ENCODE measurements around the gene HDHD2.

HDHD2 gene

DNA sequence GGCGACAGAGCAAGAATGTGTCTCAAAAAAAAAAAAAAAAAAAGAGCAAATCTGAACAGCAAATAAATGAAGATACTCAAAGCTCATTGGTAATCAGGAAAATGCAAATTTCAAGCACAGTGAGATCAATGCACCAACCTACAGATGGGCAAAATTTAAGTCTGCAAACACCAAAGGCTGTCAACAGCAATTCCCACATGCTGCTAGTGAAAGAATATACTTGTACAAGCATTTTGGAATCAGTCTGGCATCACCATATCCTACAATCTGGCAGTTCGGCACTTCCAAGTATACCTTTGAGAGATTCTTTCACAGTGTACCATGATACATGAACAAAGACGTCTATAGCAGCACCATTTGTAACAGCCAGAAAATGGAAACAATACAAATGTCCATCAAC lies 4.1 kb downstream of the HDHD2 start:
- H3K4me3 ChIP-seq (ENCODE audit: low read depth, low read length): no peak overlapping the region
- TF ChIP-seq, protein P1, sequence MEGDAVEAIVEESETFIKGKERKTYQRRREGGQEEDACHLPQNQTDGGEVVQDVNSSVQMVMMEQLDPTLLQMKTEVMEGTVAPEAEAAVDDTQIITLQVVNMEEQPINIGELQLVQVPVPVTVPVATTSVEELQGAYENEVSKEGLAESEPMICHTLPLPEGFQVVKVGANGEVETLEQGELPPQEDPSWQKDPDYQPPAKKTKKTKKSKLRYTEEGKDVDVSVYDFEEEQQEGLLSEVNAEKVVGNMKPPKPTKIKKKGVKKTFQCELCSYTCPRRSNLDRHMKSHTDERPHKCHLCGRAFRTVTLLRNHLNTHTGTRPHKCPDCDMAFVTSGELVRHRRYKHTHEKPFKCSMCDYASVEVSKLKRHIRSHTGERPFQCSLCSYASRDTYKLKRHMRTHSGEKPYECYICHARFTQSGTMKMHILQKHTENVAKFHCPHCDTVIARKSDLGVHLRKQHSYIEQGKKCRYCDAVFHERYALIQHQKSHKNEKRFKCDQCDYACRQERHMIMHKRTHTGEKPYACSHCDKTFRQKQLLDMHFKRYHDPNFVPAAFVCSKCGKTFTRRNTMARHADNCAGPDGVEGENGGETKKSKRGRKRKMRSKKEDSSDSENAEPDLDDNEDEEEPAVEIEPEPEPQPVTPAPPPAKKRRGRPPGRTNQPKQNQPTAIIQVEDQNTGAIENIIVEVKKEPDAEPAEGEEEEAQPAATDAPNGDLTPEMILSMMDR (IDR thresholded peaks at IDR 0.05; ENCODE audit: borderline replicate concordance, insufficient read depth, low read depth, low read length): no peak

DNA sequence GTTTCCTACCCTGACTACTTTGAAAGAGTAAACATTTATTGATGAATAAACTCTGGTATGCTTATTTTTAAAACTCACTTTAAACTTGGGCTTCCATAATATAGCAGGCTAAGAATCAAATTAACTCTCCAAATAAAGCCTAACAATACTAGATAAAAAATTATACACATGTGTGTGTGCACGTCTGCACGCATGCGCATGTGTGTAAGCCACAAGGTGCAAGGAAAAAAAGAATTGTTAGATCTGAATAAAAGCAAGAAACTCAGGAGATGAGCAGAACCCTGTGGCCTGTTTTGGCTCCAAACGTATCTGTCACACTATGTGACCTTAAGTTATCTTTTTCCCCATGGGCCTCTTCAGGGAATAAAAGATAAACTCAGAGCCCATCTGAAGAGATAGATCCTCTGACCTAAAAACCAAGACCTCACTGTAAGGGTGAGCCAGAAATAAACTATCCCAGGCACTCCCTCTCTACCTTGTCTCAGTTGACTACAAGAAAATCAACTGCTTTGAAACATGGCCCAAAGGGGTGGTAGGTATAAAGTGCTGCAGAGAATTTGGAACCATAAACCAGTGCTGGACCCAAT lies 6.3 kb downstream of the HDHD2 start:
- TF ChIP-seq, protein P1 (IDR thresholded peaks at IDR 0.05; ENCODE audit: borderline replicate concordance, insufficient read depth, low read depth, low read length): no peak
- H3K4me3 ChIP-seq (ENCODE audit: low read depth, low read length): no peak overlapping the region

DNA sequence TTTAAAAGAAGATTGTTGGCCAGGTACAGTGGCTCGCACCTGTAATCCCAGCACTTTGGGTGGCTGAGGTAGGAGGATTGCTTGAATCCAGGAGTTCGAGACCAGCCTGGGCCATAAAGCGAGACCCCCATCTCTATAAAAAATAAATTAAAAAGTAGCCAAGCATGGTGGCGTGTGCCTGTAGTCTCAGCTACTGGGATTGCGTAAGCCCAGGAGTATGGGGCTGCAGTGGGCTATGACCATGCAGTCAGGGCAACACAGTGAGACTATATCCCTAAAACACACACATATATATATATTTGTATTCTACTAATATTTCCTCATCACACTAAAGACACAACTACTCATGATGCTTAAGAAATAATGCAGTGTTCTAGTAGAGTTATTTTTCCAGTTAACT lies 7.1 kb downstream of the HDHD2 start:
- TF ChIP-seq, protein P1 (IDR thresholded peaks at IDR 0.05; ENCODE audit: borderline replicate concordance, insufficient read depth, low read depth, low read length): no peak
- H3K4me3 ChIP-seq (ENCODE audit: low read depth, low read length): no peak overlapping the region

- TF ChIP-seq, protein P1 (IDR thresholded peaks at IDR 0.05; ENCODE audit: borderline replicate concordance, insufficient read depth, low read depth, low read length): no peak
- no peak overlapping the region for H3K4me3 ChIP-seq (ENCODE audit: low read depth, low read length)
These were observed 9.0 kb downstream of the HDHD2 start for GRCh38 chr18:47141289-47141688.

GRCh38 chr18:47121146-47121545 lies 29.2 kb downstream of the HDHD2 start:
- H3K4me3 ChIP-seq (ENCODE audit: low read depth, low read length): no peak overlapping the region
- TF ChIP-seq, protein P1 (IDR thresholded peaks at IDR 0.05; ENCODE audit: borderline replicate concordance, insufficient read depth, low read depth, low read length): no peak

DNA sequence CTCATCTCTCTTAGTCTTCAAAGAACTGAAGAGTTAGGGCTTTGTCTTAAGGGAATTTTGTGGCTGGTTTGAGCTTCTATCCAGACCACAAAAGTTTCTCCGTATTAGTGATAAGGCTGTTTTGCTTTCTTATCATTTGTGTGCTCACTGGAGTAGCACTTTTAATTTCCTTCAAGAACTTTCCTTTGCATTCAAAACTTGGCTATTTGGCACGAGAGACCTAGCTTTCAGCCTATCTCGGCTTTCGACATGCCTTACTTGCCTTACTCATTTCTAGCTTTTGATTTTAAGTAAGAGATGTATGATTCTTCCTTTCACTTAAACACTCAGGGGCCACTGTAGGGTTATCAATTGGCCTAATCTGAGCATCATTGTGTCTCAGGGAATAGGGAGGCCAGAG lies 29.9 kb downstream of the HDHD2 start:
- no peak overlapping the region for H3K4me3 ChIP-seq (ENCODE audit: low read depth, low read length)
- TF ChIP-seq, protein P1 (IDR thresholded peaks at IDR 0.05; ENCODE audit: borderline replicate concordance, insufficient read depth, low read depth, low read length): no peak

GRCh38 chr18:47118981-47119380 lies 31.3 kb downstream of the HDHD2 start:
- TF ChIP-seq, protein P1 (IDR thresholded peaks at IDR 0.05; ENCODE audit: borderline replicate concordance, insufficient read depth, low read depth, low read length): no peak
- H3K4me3 ChIP-seq (ENCODE audit: low read depth, low read length): no peak overlapping the region

All from GM12875 (cell line).